Body of pancreas (tissue), 4 donors: ENCODE measurements around the gene MAP2K5. TPM values are rescaled to one million over a fixed set of nuclear protein-coding genes. Genes with fewer than 3 reads are reported as not detected.

ENCODE experiments used
- ATAC-seq: fragments of 150-250 bp; one replicate; pipeline ENCODE4 v1.9.1; 2016
- DNase-seq, 4 donors: peaks; one replicate each; pipeline ENCODE4 v3.0.0-alpha.2; 2019
- H3K27ac ChIP-seq, 4 donors: fragments of 200-600 bp; sonication (generic); 1 replicate in 3 of 4; 2 replicates in 1 of 4; pipeline versions ENCODE4 v1.5.1 to v1.6.1; 2016 to 2019; ENCODE audit warnings: mild to moderate bottlenecking in 1 of 4, mixed read lengths in 1 of 4, moderate library complexity in 1 of 4
- H3K27me3 ChIP-seq, 2 donors: fragments of 200-600 bp; sonication (generic); one replicate each; pipeline ENCODE4 v1.6.0; 2016; ENCODE audit warnings: mild to moderate bottlenecking in 1 of 2
- H3K36me3 ChIP-seq, 2 donors: fragments of 200-600 bp; sonication (generic); replicated peaks in 1 of 2; 2 replicates each; pipeline ENCODE4 v1.5.1; 2016; ENCODE audit warnings: low read depth in 2 of 2; ENCODE audit not compliant: insufficient read depth in 1 of 2
- H3K4me1 ChIP-seq: fragments of 200-600 bp; sonication (generic); one replicate; pipeline ENCODE4 v1.6.0; 2016
- H3K4me3 ChIP-seq, 2 donors: fragments of 200-600 bp; sonication (generic); 1 replicate in 1 of 2; 2 replicates in 1 of 2; pipeline ENCODE4 v1.5.1; 2016 to 2019
- H3K9me3 ChIP-seq, 3 donors: fragments of 200-600 bp; sonication (generic); 1 replicate in 2 of 3; 2 replicates in 1 of 3; pipeline ENCODE4 v1.5.1; 2016
- POLR2A ChIP-seq, 3 donors: fragments of 450-650 bp; IDR thresholded peaks; one replicate each; pipeline ENCODE4 v1.6.1; 2016; ENCODE audit warnings: antibody characterized with exemption in 3 of 3, mild to moderate bottlenecking in 2 of 3
- WGBS, 2 donors: methylation state at CpG; one replicate each; pipeline ENCODE4 v1.1.5; 2017; 5-methylcytosine and 5-hydroxymethylcytosine counted together
- intact Hi-C: fragments of 100-400 bp; cut with DNase I; formaldehyde crosslinking; loops from one replicate; pipeline ENCODE4 v1.15.1; 2023
- total RNA-seq, 2 donors: library from RNA; depleted of rRNA; stranded (reverse); fragments of >200 nt; gene quantifications; one replicate each; pipeline ENCODE4 v1.1.0, GENCODE V29; 2016
- TF ChIP-seq, protein P1 (sequence below), 7 experiments: fragments of 450-650 bp in 4 of 7; fragments of 200-600 bp in 3 of 7; sonication (generic) in 3 of 7; IDR thresholded peaks; one replicate each; pipeline ENCODE4 v1.5.1; 2016 to 2019; ENCODE audit warnings: antibody characterized with exemption in 7 of 7

Gene MAP2K5
- total RNA-seq, 2 donors from 2014 or later, result 2.6 to 10.9 TPM

DNA sequence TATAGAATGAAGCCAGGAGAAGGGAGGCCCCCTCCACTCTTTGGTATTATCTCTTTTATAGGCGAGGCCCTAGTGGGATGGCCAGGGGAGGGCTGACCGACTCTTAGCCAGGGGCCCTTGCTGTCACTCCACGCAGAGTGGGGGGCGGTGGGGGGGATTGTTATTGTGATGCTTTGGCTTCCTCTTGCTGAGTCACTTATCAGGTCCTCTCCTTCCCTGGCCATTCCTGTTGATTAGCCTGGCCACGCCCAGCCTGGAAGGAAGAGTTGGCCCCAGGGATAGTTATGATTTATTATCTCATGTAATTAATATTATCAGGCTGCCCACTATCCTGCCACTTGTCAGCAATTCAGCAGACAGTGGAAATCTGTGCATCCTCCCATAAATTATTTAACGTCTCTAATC lies 257.3 kb downstream of the MAP2K5 start:
- no peaks in the 10 kb centered on the region for H3K4me1 ChIP-seq
- ATAC-seq, result no peak
- WGBS, 2 donors, result 68 to 81% methylated on average over 6 of the region's 6 CpGs
- TF ChIP-seq POLR2A (IDR thresholded peaks at IDR 0.05), result no peak
- TF ChIP-seq, protein P1, sequence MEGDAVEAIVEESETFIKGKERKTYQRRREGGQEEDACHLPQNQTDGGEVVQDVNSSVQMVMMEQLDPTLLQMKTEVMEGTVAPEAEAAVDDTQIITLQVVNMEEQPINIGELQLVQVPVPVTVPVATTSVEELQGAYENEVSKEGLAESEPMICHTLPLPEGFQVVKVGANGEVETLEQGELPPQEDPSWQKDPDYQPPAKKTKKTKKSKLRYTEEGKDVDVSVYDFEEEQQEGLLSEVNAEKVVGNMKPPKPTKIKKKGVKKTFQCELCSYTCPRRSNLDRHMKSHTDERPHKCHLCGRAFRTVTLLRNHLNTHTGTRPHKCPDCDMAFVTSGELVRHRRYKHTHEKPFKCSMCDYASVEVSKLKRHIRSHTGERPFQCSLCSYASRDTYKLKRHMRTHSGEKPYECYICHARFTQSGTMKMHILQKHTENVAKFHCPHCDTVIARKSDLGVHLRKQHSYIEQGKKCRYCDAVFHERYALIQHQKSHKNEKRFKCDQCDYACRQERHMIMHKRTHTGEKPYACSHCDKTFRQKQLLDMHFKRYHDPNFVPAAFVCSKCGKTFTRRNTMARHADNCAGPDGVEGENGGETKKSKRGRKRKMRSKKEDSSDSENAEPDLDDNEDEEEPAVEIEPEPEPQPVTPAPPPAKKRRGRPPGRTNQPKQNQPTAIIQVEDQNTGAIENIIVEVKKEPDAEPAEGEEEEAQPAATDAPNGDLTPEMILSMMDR (IDR thresholded peaks at IDR 0.05), result no peak
- H3K27ac ChIP-seq, result no peak overlapping the region
- H3K4me3 ChIP-seq, result no peak overlapping the region
- intact Hi-C loops, result no loop called here
- H3K9me3 ChIP-seq, result no peaks in the 10 kb centered on the region
- H3K36me3 ChIP-seq, result no peaks in the 10 kb centered on the region
- no peak for DNase-seq
- no peaks in the 10 kb centered on the region for H3K27me3 ChIP-seq

DNA sequence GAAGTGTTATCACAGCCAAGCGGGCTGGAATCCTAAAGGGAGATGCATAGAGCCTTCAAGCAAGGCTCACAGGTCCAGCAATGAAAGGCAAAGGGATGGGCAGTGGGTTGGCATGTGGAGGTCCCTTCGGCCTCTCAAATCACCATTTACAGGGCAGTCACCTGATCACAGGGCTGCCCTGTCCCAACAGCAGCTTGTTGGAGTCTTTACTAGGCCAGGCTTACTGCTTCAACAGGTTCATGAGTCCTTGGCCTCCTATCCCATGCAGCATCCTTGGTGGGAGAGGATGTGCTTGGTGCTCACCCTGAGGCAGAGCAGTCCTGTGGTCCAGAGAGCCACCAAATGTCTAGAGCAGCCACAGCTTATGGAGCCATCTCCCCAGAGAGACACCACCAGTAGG lies 258.6 kb downstream of the MAP2K5 start:
- TF ChIP-seq, protein P1 (IDR thresholded peaks at IDR 0.05), result no peak
- TF ChIP-seq POLR2A (IDR thresholded peaks at IDR 0.05), result no peak
- no peaks in the 10 kb centered on the region for H3K4me1 ChIP-seq
- no peak overlapping the region for H3K27ac ChIP-seq
- intact Hi-C loops, result no loop called here
- no peaks in the 10 kb centered on the region for H3K36me3 ChIP-seq
- no peaks in the 10 kb centered on the region for H3K9me3 ChIP-seq
- WGBS, 2 donors, result 90 to 96% methylated on average over 2 of the region's 2 CpGs
- no peaks in the 10 kb centered on the region for H3K27me3 ChIP-seq
- no peak for ATAC-seq
- no peak for DNase-seq
- no peak overlapping the region for H3K4me3 ChIP-seq

DNA sequence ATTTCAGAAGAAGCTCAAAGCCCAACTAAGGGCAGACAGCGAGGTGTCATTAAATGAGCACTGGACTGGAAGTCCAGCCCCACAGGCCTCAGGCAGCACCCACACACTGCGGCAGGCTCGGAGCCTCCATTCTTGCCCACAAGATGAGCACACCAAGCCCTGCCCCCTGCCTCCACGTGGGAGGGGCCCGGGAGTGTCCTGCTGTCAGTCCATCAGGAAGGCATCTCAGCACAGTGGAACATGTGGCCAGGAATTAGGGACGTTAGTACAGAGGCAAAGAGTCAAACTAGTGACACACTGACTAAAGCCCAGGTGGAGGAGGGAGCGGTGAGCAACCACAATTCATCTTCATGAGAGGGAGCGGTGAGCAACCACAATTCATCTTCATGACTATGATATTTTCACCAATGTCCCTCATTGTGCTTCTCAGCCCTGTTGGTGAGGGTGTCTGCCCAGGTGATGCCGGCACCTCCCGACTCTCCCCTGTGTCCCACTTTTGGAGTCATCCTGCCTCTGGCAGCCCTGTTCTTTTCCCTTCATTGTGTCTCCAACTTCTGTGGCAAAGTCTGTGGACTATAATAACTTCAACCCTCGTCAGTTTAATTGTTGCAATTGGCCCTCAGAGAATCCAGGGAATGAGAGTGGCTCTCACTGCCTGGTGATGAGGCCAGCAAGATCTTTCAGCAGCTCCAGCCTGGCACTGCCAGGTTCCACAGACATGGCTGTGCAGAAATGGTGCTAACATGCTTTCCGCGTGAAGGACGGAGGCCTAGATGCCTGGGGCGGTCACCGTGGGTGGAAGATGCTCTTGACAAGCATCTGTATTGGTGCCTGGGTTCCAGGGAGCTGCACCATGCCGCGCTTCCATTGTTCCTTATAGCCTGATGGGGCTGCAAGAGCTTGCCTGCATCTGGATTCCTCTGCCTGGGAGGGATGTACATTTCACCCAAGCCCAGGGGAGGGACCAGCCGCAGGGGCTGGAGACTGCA lies 259.7 kb downstream of the MAP2K5 start:
- Histone ChIP-seq H3K27me3 (no peaks in the 10 kb centered on the region), H3K36me3 (no peaks in the 10 kb centered on the region), H3K9me3 (no peaks in the 10 kb centered on the region), H3K4me3 (no peak overlapping the region), H3K27ac (no peak overlapping the region), H3K4me1 (no peaks in the 10 kb centered on the region)
- no peak for TF ChIP-seq POLR2A (IDR thresholded peaks at IDR 0.05)
- TF ChIP-seq, protein P1 (IDR thresholded peaks at IDR 0.05), result no peak
- intact Hi-C loops, result no loop called here
- DNase-seq (no peak), ATAC-seq (no peak)
- 89 to 92% methylated on average over 15 to 19 of the region's 19 CpGs for whole genome bisulfite sequencing, 2 donors

DNA sequence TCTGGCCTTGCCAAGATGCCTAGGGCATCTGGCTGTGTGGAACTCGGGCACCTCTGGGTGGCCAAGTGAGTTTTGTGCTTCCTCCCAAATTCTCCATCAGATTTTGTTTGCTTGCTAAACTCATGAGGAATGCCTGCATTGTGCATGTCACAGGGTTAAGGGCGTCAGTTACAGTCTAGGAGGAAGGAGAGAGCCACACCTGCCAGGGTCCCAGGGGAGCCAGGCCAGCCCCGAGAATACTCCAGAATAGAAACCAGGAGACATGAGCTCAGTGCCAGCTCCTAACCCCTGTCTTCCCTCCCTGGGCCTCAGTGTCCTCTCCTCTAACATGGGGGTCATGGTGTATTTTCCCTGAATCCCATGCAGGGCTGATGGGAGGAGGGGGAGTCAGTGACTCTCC lies 260.8 kb downstream of the MAP2K5 start:
- DNase-seq, result no peak
- intact Hi-C loops, result no loop called here
- no peaks in the 10 kb centered on the region for H3K27me3 ChIP-seq
- no peak overlapping the region for H3K27ac ChIP-seq
- WGBS, 2 donors, result 85 to 86% methylated on average over 3 of the region's 3 CpGs
- TF ChIP-seq, protein P1 (IDR thresholded peaks at IDR 0.05), result no peak
- TF ChIP-seq POLR2A (IDR thresholded peaks at IDR 0.05), result no peak
- H3K36me3 ChIP-seq, result no peaks in the 10 kb centered on the region
- no peak for ATAC-seq
- H3K4me1 ChIP-seq, result no peaks in the 10 kb centered on the region
- no peak overlapping the region for H3K4me3 ChIP-seq
- no peaks in the 10 kb centered on the region for H3K9me3 ChIP-seq
